ENCODE data around the gene FAM162A. TPM values are rescaled to one million over a fixed set of nuclear protein-coding genes. Genes with fewer than 3 reads are reported as not detected.

Gene FAM162A
- total RNA-seq, 4 donors from 2014 or later, result 32.7 to 46.5 (median 43.7) TPM

DNA sequence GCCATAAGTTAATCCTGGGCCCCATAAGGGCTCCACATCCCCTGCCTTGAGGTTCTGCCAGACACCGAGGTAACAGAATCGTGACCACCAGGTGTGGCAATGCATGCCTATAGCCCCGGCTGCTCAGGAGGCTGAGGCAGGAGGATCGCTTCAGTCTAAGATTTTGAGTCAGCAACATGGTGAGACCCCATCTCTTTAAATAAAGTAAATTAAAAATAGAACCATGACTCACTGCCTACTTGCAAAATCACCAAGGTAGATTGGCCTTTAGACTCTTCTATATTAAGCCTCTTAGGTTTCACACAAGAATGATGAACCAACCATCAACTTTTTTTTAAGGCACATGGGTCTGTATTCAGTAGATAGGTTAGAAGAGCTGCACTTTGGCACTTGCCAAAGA lies 22.2 kb downstream of the FAM162A start:
- H3K36me3 ChIP-seq, result peaks cover 10 to 88% of the 10 kb centered on the region in 2 donors
- H3K27me3 ChIP-seq, result no peaks in the 10 kb centered on the region
- H3K4me1 ChIP-seq, result no peaks in the 10 kb centered on the region
- ATAC-seq, result no peak
- H3K27ac ChIP-seq, result no peak overlapping the region
- 94 to 98% methylated on average over 2 to 4 of the region's 4 CpGs for WGBS, 2 donors (ENCODE audit: low coverage in 1 of 2)
- H3K9me3 ChIP-seq, result no peaks in the 10 kb centered on the region
- H3K4me3 ChIP-seq, result no peak overlapping the region
- TF ChIP-seq POLR2A (IDR thresholded peaks at IDR 0.05), result no peak
- TF ChIP-seq POLR2AphosphoS5 (IDR thresholded peaks at IDR 0.05), result no peak
- TF ChIP-seq, protein P1, sequence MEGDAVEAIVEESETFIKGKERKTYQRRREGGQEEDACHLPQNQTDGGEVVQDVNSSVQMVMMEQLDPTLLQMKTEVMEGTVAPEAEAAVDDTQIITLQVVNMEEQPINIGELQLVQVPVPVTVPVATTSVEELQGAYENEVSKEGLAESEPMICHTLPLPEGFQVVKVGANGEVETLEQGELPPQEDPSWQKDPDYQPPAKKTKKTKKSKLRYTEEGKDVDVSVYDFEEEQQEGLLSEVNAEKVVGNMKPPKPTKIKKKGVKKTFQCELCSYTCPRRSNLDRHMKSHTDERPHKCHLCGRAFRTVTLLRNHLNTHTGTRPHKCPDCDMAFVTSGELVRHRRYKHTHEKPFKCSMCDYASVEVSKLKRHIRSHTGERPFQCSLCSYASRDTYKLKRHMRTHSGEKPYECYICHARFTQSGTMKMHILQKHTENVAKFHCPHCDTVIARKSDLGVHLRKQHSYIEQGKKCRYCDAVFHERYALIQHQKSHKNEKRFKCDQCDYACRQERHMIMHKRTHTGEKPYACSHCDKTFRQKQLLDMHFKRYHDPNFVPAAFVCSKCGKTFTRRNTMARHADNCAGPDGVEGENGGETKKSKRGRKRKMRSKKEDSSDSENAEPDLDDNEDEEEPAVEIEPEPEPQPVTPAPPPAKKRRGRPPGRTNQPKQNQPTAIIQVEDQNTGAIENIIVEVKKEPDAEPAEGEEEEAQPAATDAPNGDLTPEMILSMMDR (IDR thresholded peaks at IDR 0.05), result no peak
- TF ChIP-seq EP300 (IDR thresholded peaks at IDR 0.05), result no peak

DNA sequence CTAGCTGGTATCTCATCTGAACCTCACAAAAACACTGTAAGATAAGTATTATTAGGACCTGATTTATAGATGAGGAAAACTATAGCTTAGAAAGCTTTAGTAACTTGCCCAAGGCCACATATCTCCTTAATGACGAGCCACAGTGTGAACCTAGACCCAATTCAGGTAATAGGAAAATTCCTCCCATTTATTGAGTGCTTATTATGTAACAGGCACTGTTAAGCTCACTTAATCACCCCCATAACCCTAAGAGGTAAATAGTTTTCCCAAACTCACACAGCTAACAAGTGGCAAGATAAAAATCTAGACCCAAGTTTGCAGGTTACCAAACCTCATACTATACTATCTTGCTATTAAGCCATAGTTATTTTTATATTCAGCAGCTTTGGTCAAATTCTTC lies 24.0 kb downstream of the FAM162A start:
- 67 to 100% methylated on average over 1 of the region's 1 CpG for WGBS, 2 donors (ENCODE audit: low coverage in 1 of 2)
- H3K9me3 ChIP-seq, result no peaks in the 10 kb centered on the region
- no peak for TF ChIP-seq POLR2AphosphoS5 (IDR thresholded peaks at IDR 0.05)
- TF ChIP-seq EP300 (IDR thresholded peaks at IDR 0.05), result no peak
- TF ChIP-seq, protein P1 (IDR thresholded peaks at IDR 0.05), result no peak
- TF ChIP-seq POLR2A (IDR thresholded peaks at IDR 0.05), result no peak
- H3K36me3 ChIP-seq, result peaks cover 10 to 95% of the 10 kb centered on the region in 2 donors
- H3K4me1 ChIP-seq, result no peaks in the 10 kb centered on the region
- no peak for ATAC-seq
- H3K4me3 ChIP-seq, result no peak overlapping the region
- H3K27ac ChIP-seq, result no peak overlapping the region
- no peaks in the 10 kb centered on the region for H3K27me3 ChIP-seq

DNA sequence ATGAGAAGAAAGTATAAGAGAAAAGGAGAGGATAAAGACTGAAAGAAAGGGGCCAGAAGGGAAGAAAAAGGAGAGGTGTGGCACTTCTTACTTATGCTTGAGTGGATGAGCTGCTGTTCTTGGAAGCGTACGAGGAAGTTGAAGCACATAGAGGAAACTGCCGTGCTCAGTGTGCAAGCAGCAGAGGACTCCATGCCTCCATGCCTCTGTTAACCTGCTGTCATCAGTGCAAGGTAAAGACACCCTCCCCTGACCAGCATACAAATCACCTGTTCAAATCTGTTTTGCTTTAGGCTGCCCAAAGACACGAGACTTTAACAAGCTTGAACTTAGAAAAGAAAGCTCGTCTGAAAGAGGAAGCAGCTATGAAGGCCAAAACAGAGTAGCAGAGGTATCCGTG lies 25.5 kb downstream of the FAM162A start:
- Histone ChIP-seq H3K27ac (no peak overlapping the region), H3K36me3 (peaks cover 10 to 85% of the 10 kb centered on the region in 2 donors)
- no peak for ATAC-seq

DNA sequence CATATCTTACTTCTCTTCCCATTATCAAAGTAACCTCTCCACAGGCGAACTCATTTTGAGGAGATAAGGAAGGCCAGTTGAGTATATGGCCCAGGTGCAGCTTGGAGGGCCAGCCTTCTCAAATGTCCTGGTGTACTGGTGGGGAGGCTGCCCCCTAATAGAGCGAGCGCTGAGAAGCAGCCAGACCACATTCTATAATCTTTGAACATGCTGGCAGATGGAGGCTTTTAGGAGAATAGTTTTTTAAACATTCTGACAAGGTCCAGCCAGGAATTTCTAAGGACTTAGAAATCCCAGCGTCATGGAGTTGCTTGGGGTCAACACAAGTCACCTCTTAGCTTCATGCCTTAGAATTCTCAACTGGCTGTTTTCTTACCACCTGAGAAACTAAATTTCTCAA lies 26.1 kb downstream of the FAM162A start:
- WGBS, 2 donors (ENCODE audit: low coverage in 1 of 2), result 56 to 82% methylated on average over 1 to 4 of the region's 4 CpGs
- H3K27ac ChIP-seq, result no peak overlapping the region
- no peaks in the 10 kb centered on the region for H3K27me3 ChIP-seq
- TF ChIP-seq POLR2A (IDR thresholded peaks at IDR 0.05) (no peak), EP300 (IDR thresholded peaks at IDR 0.05) (no peak), POLR2AphosphoS5 (IDR thresholded peaks at IDR 0.05) (no peak)
- TF ChIP-seq, protein P1 (IDR thresholded peaks at IDR 0.05), result no peak
- peaks cover 0 to 21% (median 5%) of the 10 kb centered on the region in 3 donors for H3K4me1 ChIP-seq
- no peak for ATAC-seq
- H3K4me3 ChIP-seq, result no peak overlapping the region
- H3K36me3 ChIP-seq, result peaks cover 10 to 78% of the 10 kb centered on the region in 2 donors
- no peaks in the 10 kb centered on the region for H3K9me3 ChIP-seq

More for the DNA sequence above, 25.5 kb downstream of the FAM162A start:
- 61 to 73% methylated on average over 3 to 4 of the region's 6 CpGs for WGBS, 2 donors (ENCODE audit: low coverage in 1 of 2)
- Histone ChIP-seq H3K27me3 (no peaks in the 10 kb centered on the region), H3K9me3 (no peaks in the 10 kb centered on the region), H3K4me3 (no peak overlapping the region), H3K4me1 (peaks cover 0 to 14% (median 0%) of the 10 kb centered on the region in 3 donors)
- no peak for TF ChIP-seq EP300 (IDR thresholded peaks at IDR 0.05)
- TF ChIP-seq POLR2AphosphoS5 (IDR thresholded peaks at IDR 0.05), result no peak
- no peak for TF ChIP-seq POLR2A (IDR thresholded peaks at IDR 0.05)
- TF ChIP-seq, protein P1 (IDR thresholded peaks at IDR 0.05), result no peak

DNA sequence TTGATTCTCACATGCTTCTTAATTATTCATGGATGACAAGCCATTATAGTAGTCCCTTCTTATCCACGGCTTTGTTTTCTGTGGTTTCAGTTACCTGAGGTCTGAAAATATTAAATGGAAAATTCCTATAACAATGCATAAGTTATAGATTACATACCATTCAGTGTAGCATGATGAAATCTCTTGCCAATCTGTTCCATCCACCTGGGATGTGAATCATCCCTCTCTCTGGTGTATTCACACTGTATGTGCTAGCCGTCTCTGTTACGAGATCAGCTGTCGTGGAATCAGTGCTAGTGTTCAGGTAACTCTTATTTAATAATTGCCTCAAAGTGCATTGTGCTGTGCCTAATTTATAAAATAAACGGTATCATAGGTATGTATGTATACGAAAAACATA lies 26.7 kb downstream of the FAM162A start:
- ATAC-seq, result no peak
- Histone ChIP-seq H3K4me1 (peaks cover 0 to 25% (median 7%) of the 10 kb centered on the region in 3 donors), H3K9me3 (no peaks in the 10 kb centered on the region), H3K4me3 (no peak overlapping the region), H3K27me3 (no peaks in the 10 kb centered on the region), H3K36me3 (peaks cover 10 to 73% of the 10 kb centered on the region in 2 donors), H3K27ac (no peak overlapping the region)
- TF ChIP-seq POLR2A (IDR thresholded peaks at IDR 0.05) (no peak), EP300 (IDR thresholded peaks at IDR 0.05) (no peak), POLR2AphosphoS5 (IDR thresholded peaks at IDR 0.05) (no peak)
- TF ChIP-seq, protein P1 (IDR thresholded peaks at IDR 0.05), result no peak
- WGBS, 2 donors (ENCODE audit: low coverage in 1 of 2), result 68 to 80% methylated on average over 6 of the region's 6 CpGs

All from gastroesophageal sphincter (tissue), 4 donors.